HepG2 (cell line): ENCODE data around the gene PPM1G. TPM values are rescaled to one million over a fixed set of nuclear protein-coding genes. Genes with fewer than 3 reads are reported as not detected.

Experiments used
- ARID3A ChIP-seq: IDR thresholded peaks from 2 replicates; pipeline ENCODE4 v1.6.1; 2012; ENCODE audit warnings: low read depth, low read length, improper control_type of control experiment
- ARNT ChIP-seq: fragments of 450-650 bp; IDR thresholded peaks from 2 replicates; pipeline ENCODE4 v1.6.1; 2017
- GABPB1 ChIP-seq: IDR thresholded peaks from 2 replicates; pipeline ENCODE4 v1.6.1; 2016; ENCODE audit warnings: mild to moderate bottlenecking, missing genetic modification reagents, moderate library complexity, missing compliant biosample characterization
- GPN1 ChIP-seq: sonication (generic); formaldehyde crosslinking; IDR thresholded peaks from 2 replicates; pipeline ENCODE4 v1.5.1; 2020; ENCODE audit warnings: missing genetic modification reagents, borderline replicate concordance
- MNT ChIP-seq: fragments of 450-650 bp; IDR thresholded peaks from 2 replicates; pipeline ENCODE4 v1.6.1; 2016
- NONO ChIP-seq, 2 experiments: fragments of 450-650 bp in 1 of 2; sonication (generic) in 1 of 2; formaldehyde crosslinking in 1 of 2; IDR thresholded peaks in 1 of 2; conservative IDR thresholded peaks in 1 of 2; 2 replicates each; pipeline versions ENCODE4 v1.6.1 to v1.8.0; 2017 to 2022; ENCODE audit warnings: mild to moderate bottlenecking in 1 of 2, missing genetic modification reagents in 1 of 2, moderate library complexity in 1 of 2
- RNF2 ChIP-seq: fragments of 450-650 bp; conservative IDR thresholded peaks from 2 replicates; pipeline ENCODE4 v1.6.1; 2016; ENCODE audit warnings: low read depth
- SNAPC4 ChIP-seq: sonication (generic); formaldehyde crosslinking; IDR thresholded peaks from 2 replicates; pipeline ENCODE4 v1.4.0; 2020; ENCODE audit warnings: mild to moderate bottlenecking, missing genetic modification reagents
- SP1 ChIP-seq, 2 experiments: fragments of 450-650 bp in 1 of 2; sonication (generic) in 1 of 2; formaldehyde crosslinking in 1 of 2; IDR thresholded peaks; 2 replicates each; pipeline versions ENCODE4 v1.4.0 to v1.6.1; 2016 to 2020; ENCODE audit warnings: missing genetic modification reagents in 1 of 2
- TCF12 ChIP-seq, 2 experiments: fragments of 450-650 bp in 1 of 2; sonication (generic) in 1 of 2; formaldehyde crosslinking in 1 of 2; IDR thresholded peaks; 2 replicates each; pipeline versions ENCODE4 v1.6.1 to v1.8.0; 2017 to 2022; ENCODE audit warnings: antibody characterized with exemption in 1 of 2, mild to moderate bottlenecking in 1 of 2, missing genetic modification reagents in 1 of 2, moderate library complexity in 1 of 2
- ZFP82 ChIP-seq: sonication (generic); formaldehyde crosslinking; IDR thresholded peaks from 2 replicates; pipeline ENCODE4 v1.5.1; 2020; ENCODE audit warnings: mild to moderate bottlenecking, missing genetic modification reagents, borderline replicate concordance
- ZMAT5 ChIP-seq: sonication (generic); formaldehyde crosslinking; IDR thresholded peaks from 2 replicates; pipeline ENCODE4 v1.5.0; 2020; ENCODE audit warnings: mild to moderate bottlenecking, low read depth, missing genetic modification reagents, borderline replicate concordance
- ZNF44 ChIP-seq: sonication (generic); formaldehyde crosslinking; IDR thresholded peaks from 2 replicates; pipeline ENCODE4 v1.5.1; 2020; ENCODE audit warnings: mild to moderate bottlenecking, missing genetic modification reagents
- ZNF460 ChIP-seq: sonication (generic); formaldehyde crosslinking; IDR thresholded peaks from 2 replicates; pipeline ENCODE4 v1.5.1; 2020; ENCODE audit warnings: missing genetic modification reagents, mild to moderate bottlenecking, borderline replicate concordance
- ZNF597 ChIP-seq: sonication (generic); formaldehyde crosslinking; IDR thresholded peaks from 2 replicates; pipeline ENCODE4 v1.5.0; 2020; ENCODE audit warnings: missing genetic modification reagents
- ZNF775 ChIP-seq: sonication (generic); formaldehyde crosslinking; IDR thresholded peaks from 2 replicates; pipeline ENCODE4 v1.4.0; 2020; ENCODE audit warnings: missing genetic modification reagents, mild to moderate bottlenecking, moderate library complexity, borderline replicate concordance
- ZSCAN29 ChIP-seq: sonication (generic); formaldehyde crosslinking; conservative IDR thresholded peaks from 2 replicates; pipeline ENCODE4 v1.4.0; 2020; ENCODE audit warnings: mild to moderate bottlenecking, missing genetic modification reagents
- polyA plus RNA-seq, 8 experiments: library from polyadenylated mRNA; depleted of rRNA in 3 of 8; stranded (reverse) in 7 of 8; unstranded in 1 of 8; fragments of >200 nt; fragmentation: Illumina TruSeq in 4 of 8; extraction: Trizol in 4 of 8; gene quantifications; 2 replicates each; pipeline versions ENCODE4 v1.2.1 to v1.2.3, GENCODE V29; 2011 to 2016; ENCODE audit warnings: low read depth in 4 of 8, missing spikeins in 1 of 8, mixed read lengths in 1 of 8; ENCODE audit not compliant: insufficient read depth in 1 of 8
- total RNA-seq, 5 experiments: library from RNA; depleted of rRNA; stranded (reverse); fragments of >200 nt; fragmentation: Illumina TruSeq; extraction: Trizol; gene quantifications; 2 replicates each; pipeline ENCODE4 v1.2.3, GENCODE V29; 2016; ENCODE audit warnings: low read depth in 1 of 5

Gene PPM1G
- total and polyA plus RNA-seq, 2 of the 13 experiments (the other 11 are each of a cell fraction or from before 2014, with no cell fraction given), result 58.2 to 213 TPM

GRCh38 chr2:27380626-27381545 lies 28.5 kb downstream of the PPM1G start, which contains the start of gene ZNF513 (continued):
- no peak for TF ChIP-seq NONO (IDR thresholded peaks at IDR 0.05)
- peak; percentile 40; the same call in 1 of the 2 replicates for TF ChIP-seq NONO (CRISPR knock-in tag; conservative IDR thresholded peaks at IDR 0.05)
- TF ChIP-seq ZNF775, result no peak
- TF ChIP-seq SP1 (IDR thresholded peaks at IDR 0.05), result no peak
- no peak for TF ChIP-seq SP1 (CRISPR knock-in tag; IDR thresholded peaks at IDR 0.05)
- no peak for TF ChIP-seq ZNF460 (CRISPR knock-in tag)
- peak; percentile 95 for TF ChIP-seq GABPB1
- TF ChIP-seq ARNT, result no peak
- no peak for TF ChIP-seq ARID3A
- no peak for TF ChIP-seq ZFP82 (CRISPR knock-in tag)
- TF ChIP-seq GPN1 (CRISPR knock-in tag), result no peak
- 0 out of 2 replicates have a peak, but pooled peaks have one; percentile 47 for TF ChIP-seq SNAPC4
- no peak for TF ChIP-seq MNT
- TF ChIP-seq RNF2, result no peak
- no peak for TF ChIP-seq ZMAT5 (CRISPR knock-in tag)
- no peak for TF ChIP-seq ZSCAN29
- TF ChIP-seq TCF12 (IDR thresholded peaks at IDR 0.05), result no peak
- 0 out of 2 replicates have a peak, but pooled peaks have one; percentile 36 for TF ChIP-seq TCF12 (CRISPR knock-in tag; IDR thresholded peaks at IDR 0.05)
- TF ChIP-seq ZNF44 (CRISPR knock-in tag), result peak; percentile 57; the same call in 1 of the 2 replicates
- no peak for TF ChIP-seq ZNF597
